A673 (cell line): ENCODE results near the gene LRRC38. TPM values are rescaled to one million over a fixed set of nuclear protein-coding genes. Genes with fewer than 3 reads are reported as not detected.

Experiments used
- total RNA-seq: library from RNA; stranded (reverse); gene quantifications from 2 replicates; pipeline ENCODE4 v1.2.3, GENCODE V29; 2021

The LRRC38 gene
- total RNA-seq, 1 experiment from 2014 or later = not detected

Other genes with a start within 250 kb of the LRRC38 start
- gene PRAMEF8, start 228.9 kb downstream of the LRRC38 start, total RNA-seq = not detected in 2 replicates
- gene PRAMEF33, start 210.5 kb downstream of the LRRC38 start, total RNA-seq = not detected in 2 replicates
- not detected in 2 replicates for gene PRAMEF15, start 198.4 kb downstream of the LRRC38 start, total RNA-seq
- gene PRAMEF14, start 166.9 kb downstream of the LRRC38 start, total RNA-seq = not detected in 2 replicates
- gene PRAMEF19, start 142.1 kb downstream of the LRRC38 start, total RNA-seq = not detected in 2 replicates
- gene PRAMEF17, start 124.4 kb downstream of the LRRC38 start, total RNA-seq = not detected in 2 replicates
- gene PRAMEF20, start 103.6 kb downstream of the LRRC38 start, total RNA-seq = not detected in 2 replicates
- 25.7 and 30.2 TPM in 2 replicates for gene PDPN, start 69.8 kb upstream of the LRRC38 start, total RNA-seq
- gene PRDM2, start 186.2 kb upstream of the LRRC38 start, total RNA-seq = 60.4 and 64.2 TPM in 2 replicates